PC-9 (cell line): ENCODE measurements around the gene CTCF. TPM values are rescaled to one million over a fixed set of nuclear protein-coding genes. Genes with fewer than 3 reads are reported as not detected.

Experiments used
- BruUV-seq: library from RNA; stranded (reverse); fragments of 400-500 nt; replicated peaks from 2 replicates; lab custom pipeline; 2021; lab: Mats Ljungman, UMichigan
- CTCF ChIA-PET: fragments of 300-600 bp; sonication (Branson Sonifier 250); formaldehyde crosslinking; loops from one replicate; lab custom pipeline; 2022; ENCODE audit warnings: antibody characterized with exemption; lab: Charles Lee
- POLR2A ChIA-PET: fragments of 300-600 bp; sonication (Branson Sonifier 250); formaldehyde crosslinking; loops from one replicate; lab custom pipeline; 2022; ENCODE audit warnings: antibody characterized with exemption; ENCODE audit not compliant: unreplicated experiment; lab: Charles Lee
- DNase-seq, 2 experiments: peaks; one replicate each; pipeline versions ENCODE4 v3.0.0 to v3.0.0-alpha.2; 2015 to 2022; ENCODE audit warnings: mixed read lengths in 1 of 2
- H2AFZ ChIP-seq: fragments of 200-600 bp; sonication (generic); 2 replicates; pipeline ENCODE4 v1.8.1; 2017; ENCODE audit warnings: antibody characterized with exemption
- H3F3A ChIP-seq: fragments of 200-600 bp; sonication (generic); 2 replicates; pipeline ENCODE4 v1.8.1; 2017; ENCODE audit warnings: antibody characterized with exemption, mild to moderate bottlenecking, low read depth; ENCODE audit not compliant: insufficient read depth
- H3K27ac ChIP-seq: fragments of 200-600 bp; sonication (generic); 2 replicates; pipeline ENCODE4 v1.6.1; 2016; ENCODE audit warnings: mixed run types
- H3K27me3 ChIP-seq: fragments of 200-600 bp; sonication (generic); 2 replicates; pipeline ENCODE4 v1.6.1; 2016; ENCODE audit warnings: low read depth, mixed run types; ENCODE audit not compliant: insufficient read depth
- H3K36me3 ChIP-seq: fragments of 200-600 bp; sonication (generic); 2 replicates; pipeline ENCODE4 v1.6.1; 2016; ENCODE audit warnings: low read depth, mixed run types
- H3K4me1 ChIP-seq: fragments of 200-600 bp; sonication (generic); replicated peaks from 2 replicates; pipeline ENCODE4 v1.6.1; 2016; ENCODE audit warnings: mixed run types; ENCODE audit not compliant: insufficient read depth
- H3K4me2 ChIP-seq: fragments of 200-600 bp; sonication (generic); 2 replicates; pipeline ENCODE4 v1.6.1; 2017; ENCODE audit warnings: mixed run types
- H3K4me3 ChIP-seq: fragments of 200-600 bp; sonication (generic); 2 replicates; pipeline ENCODE4 v1.6.1; 2016; ENCODE audit warnings: mixed run types
- H3K79me2 ChIP-seq: fragments of 200-600 bp; sonication (generic); 2 replicates; pipeline ENCODE4 v1.6.1; 2017; ENCODE audit warnings: low read depth, mixed run types
- H3K9me2 ChIP-seq: fragments of 200-600 bp; sonication (generic); 2 replicates; pipeline ENCODE4 v1.8.1; 2017; ENCODE audit warnings: mild to moderate bottlenecking; ENCODE audit not compliant: insufficient read depth
- H3K9me3 ChIP-seq: fragments of 200-600 bp; sonication (generic); 2 replicates; pipeline ENCODE4 v1.8.1; 2016; ENCODE audit warnings: low read depth; ENCODE audit not compliant: insufficient read depth
- H4K20me1 ChIP-seq: fragments of 200-600 bp; sonication (generic); 2 replicates; pipeline ENCODE4 v1.8.1; 2017; ENCODE audit not compliant: insufficient read depth
- EZH2 ChIP-seq: fragments of 200-600 bp; sonication (generic); IDR thresholded peaks from 2 replicates; pipeline ENCODE4 v1.8.0; 2017; ENCODE audit warnings: antibody characterized with exemption, low read depth
- intact Hi-C: fragments of 100-400 bp; cut with micrococcal nuclease; formaldehyde crosslinking; loops from one replicate; pipeline ENCODE4 v1.10.0; 2022; ENCODE audit not compliant: unreplicated experiment
- total RNA-seq: library from RNA; stranded (reverse); gene quantifications from 2 replicates; pipeline ENCODE4 v1.2.3, GENCODE V29; 2021
- TF ChIP-seq, protein P1 (sequence below): fragments of 200-600 bp; sonication (generic); conservative IDR thresholded peaks from 2 replicates; pipeline ENCODE4 v1.6.1; 2017; ENCODE audit warnings: mixed run types, antibody characterized with exemption, mild to moderate bottlenecking, moderate library complexity

The CTCF gene
- total RNA-seq, 1 experiment from 2014 or later = 39.0 TPM

- Histone ChIP-seq H3K36me3 (no peaks in the 10 kb centered on the region), H3K27me3 (peaks cover 38% of the 10 kb centered on the region), H3K9me3 (no peaks in the 10 kb centered on the region), H3K4me2 (no peak overlapping the region), H3K4me3 (no peak overlapping the region), H3K9me2 (no peaks in the 10 kb centered on the region), H3K4me1 (0 out of 2 replicates have a peak, but pooled peaks cover 5% of the 10 kb centered on the region), H4K20me1 (no peaks in the 10 kb centered on the region), H3K27ac (no peak overlapping the region), H2AFZ (no peak overlapping the region), H3F3A (no peaks in the 10 kb centered on the region), H3K79me2 (no peaks in the 10 kb centered on the region)
- TF ChIP-seq EZH2 = no peak
- TF ChIP-seq, protein P1, sequence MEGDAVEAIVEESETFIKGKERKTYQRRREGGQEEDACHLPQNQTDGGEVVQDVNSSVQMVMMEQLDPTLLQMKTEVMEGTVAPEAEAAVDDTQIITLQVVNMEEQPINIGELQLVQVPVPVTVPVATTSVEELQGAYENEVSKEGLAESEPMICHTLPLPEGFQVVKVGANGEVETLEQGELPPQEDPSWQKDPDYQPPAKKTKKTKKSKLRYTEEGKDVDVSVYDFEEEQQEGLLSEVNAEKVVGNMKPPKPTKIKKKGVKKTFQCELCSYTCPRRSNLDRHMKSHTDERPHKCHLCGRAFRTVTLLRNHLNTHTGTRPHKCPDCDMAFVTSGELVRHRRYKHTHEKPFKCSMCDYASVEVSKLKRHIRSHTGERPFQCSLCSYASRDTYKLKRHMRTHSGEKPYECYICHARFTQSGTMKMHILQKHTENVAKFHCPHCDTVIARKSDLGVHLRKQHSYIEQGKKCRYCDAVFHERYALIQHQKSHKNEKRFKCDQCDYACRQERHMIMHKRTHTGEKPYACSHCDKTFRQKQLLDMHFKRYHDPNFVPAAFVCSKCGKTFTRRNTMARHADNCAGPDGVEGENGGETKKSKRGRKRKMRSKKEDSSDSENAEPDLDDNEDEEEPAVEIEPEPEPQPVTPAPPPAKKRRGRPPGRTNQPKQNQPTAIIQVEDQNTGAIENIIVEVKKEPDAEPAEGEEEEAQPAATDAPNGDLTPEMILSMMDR = no peak
- no peak for DNase-seq
- ChIA-PET CTCF (no interaction called here), POLR2A (no interaction called here)
- intact Hi-C loops = no loop called here
- BruUV-seq = no TSS peak
These were observed 87.7 kb downstream of the CTCF start for GRCh38 chr16:67650023-67650422.

GRCh38 chr16:67651039-67651438 is 88.7 kb downstream of the CTCF start:
- DNase-seq = no peak
- CTCF ChIA-PET = no interaction called here
- no peak for TF ChIP-seq EZH2
- TF ChIP-seq, protein P1 = no peak
- POLR2A ChIA-PET = interaction anchor here (0.6 to 0.9 kb wide), 2 partner anchors 9 to 170 kb away, joined by 4 read pairs; partner anchors contain the start of genes ACD and ATP6V0D1
- no peaks in the 10 kb centered on the region for H4K20me1 ChIP-seq
- H3K79me2 ChIP-seq = no peaks in the 10 kb centered on the region
- no peak overlapping the region for H3K27ac ChIP-seq
- H3K4me2 ChIP-seq = no peak overlapping the region
- BruUV-seq = no TSS peak
- intact Hi-C loops = no loop called here
- H3K27me3 ChIP-seq = peaks cover 38% of the 10 kb centered on the region
- H3K4me1 ChIP-seq = 0 out of 2 replicates have a peak, but pooled peaks cover 5% of the 10 kb centered on the region
- no peak overlapping the region for H3K4me3 ChIP-seq
- no peaks in the 10 kb centered on the region for H3K9me2 ChIP-seq
- H3K36me3 ChIP-seq = no peaks in the 10 kb centered on the region
- no peak overlapping the region for H2AFZ ChIP-seq
- no peaks in the 10 kb centered on the region for H3K9me3 ChIP-seq
- no peaks in the 10 kb centered on the region for H3F3A ChIP-seq

DNA sequence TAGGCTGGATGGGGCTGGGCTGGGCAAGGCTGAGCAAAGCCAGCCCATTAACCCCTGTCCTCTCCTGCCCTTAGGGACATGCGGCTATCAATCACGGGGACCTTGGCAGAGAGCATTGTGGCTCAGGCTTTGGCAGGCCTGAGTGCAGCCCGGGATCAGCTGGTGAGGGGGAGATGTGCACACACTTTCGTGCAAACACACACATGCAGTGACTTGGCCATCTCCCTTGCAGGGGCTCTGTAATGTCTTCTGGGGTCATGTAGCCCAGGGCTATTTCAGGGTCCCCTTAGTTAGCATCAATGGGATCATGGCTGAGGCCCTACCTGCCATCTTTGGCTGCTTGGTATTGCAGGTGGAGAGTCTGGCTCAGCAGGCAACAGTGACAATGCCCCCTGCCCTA is 89.5 kb downstream of the CTCF start:
- no peaks in the 10 kb centered on the region for H3K9me2 ChIP-seq
- H2AFZ ChIP-seq = no peak overlapping the region
- DNase-seq = no peak
- POLR2A ChIA-PET = interaction anchor here (0.6 to 0.9 kb wide), 2 partner anchors 8 to 171 kb away, joined by 4 read pairs; partner anchors contain the start of genes ACD and ATP6V0D1
- peaks cover 38% of the 10 kb centered on the region for H3K27me3 ChIP-seq
- no peak overlapping the region for H3K4me3 ChIP-seq
- H3K79me2 ChIP-seq = no peaks in the 10 kb centered on the region
- 0 out of 2 replicates have a peak, but pooled peaks cover 5% of the 10 kb centered on the region for H3K4me1 ChIP-seq
- CTCF ChIA-PET = no interaction called here
- no TSS peak for BruUV-seq
- H3K36me3 ChIP-seq = no peaks in the 10 kb centered on the region
- TF ChIP-seq, protein P1 = no peak
- no peak for TF ChIP-seq EZH2
- intact Hi-C loops = no loop called here
- no peaks in the 10 kb centered on the region for H3F3A ChIP-seq
- no peak overlapping the region for H3K4me2 ChIP-seq
- no peaks in the 10 kb centered on the region for H4K20me1 ChIP-seq
- no peaks in the 10 kb centered on the region for H3K9me3 ChIP-seq
- no peak overlapping the region for H3K27ac ChIP-seq
